Left lobe of liver (tissue), 2 donors: ENCODE data around the gene PDX1. TPM values are rescaled to one million over a fixed set of nuclear protein-coding genes. Genes with fewer than 3 reads are reported as not detected.

ENCODE experiments used
- ATAC-seq: fragments of 200-7000 bp; cut with Tn5 transposase; one replicate; pipeline ENCODE4 v1.9.1; 2020; ENCODE audit warnings: mild to moderate bottlenecking, moderate library complexity
- DNase-seq: peaks from one replicate; pipeline ENCODE4 v3.0.0-alpha.2; 2020; ENCODE audit warnings: low spot score
- total RNA-seq: library from RNA; stranded (reverse); gene quantifications from one replicate; pipeline ENCODE4 v1.2.1, GENCODE V29; 2021
- donor health status: DM: no; HTN: no; CAD: no; lungs with moderate emphysema.
- donor health status: DM: no; HTN: yes; CAD: no.

The PDX1 gene
- total RNA-seq, 1 donor from 2014 or later = 0.70 TPM

DNA sequence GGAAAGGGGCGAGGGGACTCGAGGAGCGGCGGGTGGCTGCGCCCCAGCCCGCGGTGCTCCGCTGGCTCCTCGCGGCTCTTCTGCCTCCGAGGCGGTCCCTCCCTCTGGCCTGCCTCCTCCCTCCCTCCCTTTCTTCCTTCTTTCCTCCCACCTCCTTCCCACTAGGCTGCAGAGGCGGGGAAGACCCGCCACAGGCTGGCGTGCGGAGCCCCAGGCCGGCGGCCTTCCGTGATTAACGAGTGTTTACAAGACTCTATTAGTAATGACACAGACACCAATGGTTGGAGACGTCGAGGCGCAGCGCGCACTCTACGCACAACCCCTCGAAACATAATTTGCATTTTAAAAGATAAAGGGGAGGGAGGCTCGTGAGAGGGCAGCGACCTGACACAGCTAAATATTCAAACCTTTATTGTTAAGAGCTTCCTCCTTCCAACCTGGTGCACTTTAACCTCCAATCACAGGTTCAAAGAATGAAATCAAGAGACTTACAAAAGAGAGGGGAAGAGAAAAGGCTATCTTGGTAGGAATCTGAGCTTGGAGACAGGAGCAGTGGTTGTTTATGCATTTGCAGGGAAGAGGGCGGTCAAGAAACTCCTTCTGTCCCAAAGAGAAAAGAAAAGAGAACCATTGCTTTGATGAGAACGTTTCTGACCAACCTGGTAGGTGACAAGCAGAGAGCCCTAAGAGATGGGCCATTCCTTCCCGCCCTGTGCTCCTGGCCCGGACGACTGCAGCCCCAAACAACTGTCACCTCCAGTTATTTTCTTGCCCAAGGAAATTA lies 49.5 kb downstream of the PDX1 start, which contains the start of gene CDX2:
Gene CDX2 (minus strand): TSS at position 234 of the 784 bp plus-strand sequence. CDS start 309 bp downstream, outside the sequence.
- ATAC-seq = no peak
- peak; percentile 21 for DNase-seq

DNA sequence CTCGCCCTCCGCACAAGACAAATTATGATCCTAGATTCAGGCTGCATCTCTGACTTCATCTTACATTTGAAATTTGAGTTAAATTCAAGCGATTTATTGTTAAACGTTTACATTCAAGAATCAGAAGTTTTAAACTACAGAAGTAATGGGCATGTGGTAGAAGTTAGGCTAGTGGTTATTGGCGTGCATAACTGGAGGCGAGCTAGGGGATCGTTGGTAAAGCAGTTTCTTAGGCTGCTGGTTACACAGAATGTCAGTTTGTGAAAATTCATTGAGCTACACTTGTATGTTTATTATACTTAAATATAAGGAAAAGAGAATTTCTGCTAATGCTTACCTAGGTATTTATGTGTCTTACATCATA lies 50.0 kb downstream of the PDX1 start:
- ATAC-seq = no peak
- DNase-seq = no peak

DNA sequence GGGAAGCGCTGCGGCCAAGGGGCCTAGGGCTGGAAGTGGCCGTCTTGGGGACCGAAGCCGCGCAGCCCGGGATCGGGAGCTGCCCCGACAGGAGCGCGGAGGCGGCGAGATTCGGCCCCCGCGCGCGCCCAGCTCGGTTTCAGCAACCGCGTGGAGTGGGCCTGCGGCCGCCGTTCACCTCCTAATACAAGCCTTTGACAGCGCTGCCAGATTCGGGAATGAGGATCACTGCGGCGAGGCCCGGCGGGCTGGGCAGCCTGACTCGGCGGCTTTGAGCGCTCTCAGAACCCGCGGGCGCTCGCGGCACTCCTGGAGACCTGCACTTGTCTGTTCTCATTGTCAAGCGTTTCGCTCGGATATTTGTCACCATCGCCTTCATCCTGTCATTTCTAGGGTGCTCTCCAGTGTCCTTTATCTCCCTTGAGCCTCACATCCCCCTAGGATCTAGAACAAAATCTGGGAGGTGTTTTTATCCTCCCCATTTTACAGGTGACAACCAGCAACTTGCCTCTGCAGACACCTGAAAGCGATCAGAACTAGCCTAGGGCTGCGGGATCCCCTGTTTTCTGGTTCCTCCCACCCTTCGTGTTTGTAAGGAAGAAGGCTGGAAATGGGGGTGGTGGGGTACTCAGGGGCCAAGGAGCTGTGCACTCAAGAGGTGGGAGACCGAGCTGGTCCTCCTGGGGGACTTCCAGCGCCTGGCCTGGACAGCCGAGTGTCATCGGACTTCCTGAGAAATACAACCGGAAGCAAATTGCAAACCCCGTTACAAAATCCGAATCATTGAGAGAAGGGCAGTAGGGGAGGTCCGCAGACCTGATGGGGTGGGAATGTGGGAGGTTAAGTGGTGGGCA lies 50.8 kb downstream of the PDX1 start:
- peak; percentile 28 for DNase-seq
- ATAC-seq = no peak

DNA sequence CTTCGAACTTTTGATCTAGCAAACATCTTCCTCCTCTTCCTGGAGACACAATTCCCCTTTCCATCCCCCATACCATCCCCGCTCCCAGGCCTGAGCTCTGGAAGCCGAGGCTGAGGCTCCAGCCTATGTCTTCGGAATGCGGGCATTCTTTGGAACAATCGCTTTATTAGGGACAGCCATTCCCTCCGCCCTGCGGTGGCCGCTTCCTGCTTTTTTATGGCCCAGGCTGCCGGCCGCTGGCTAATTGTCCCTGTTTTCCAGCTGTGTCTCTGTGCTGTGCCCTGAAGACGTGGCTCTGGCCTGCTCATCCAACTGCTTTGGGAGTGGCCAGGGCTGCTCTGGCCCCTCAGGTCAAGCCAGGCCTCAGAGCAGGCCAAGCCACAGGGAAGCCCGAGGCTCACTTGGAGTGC lies 51.4 kb downstream of the PDX1 start:
- no peak for ATAC-seq
- DNase-seq = no peak

DNA sequence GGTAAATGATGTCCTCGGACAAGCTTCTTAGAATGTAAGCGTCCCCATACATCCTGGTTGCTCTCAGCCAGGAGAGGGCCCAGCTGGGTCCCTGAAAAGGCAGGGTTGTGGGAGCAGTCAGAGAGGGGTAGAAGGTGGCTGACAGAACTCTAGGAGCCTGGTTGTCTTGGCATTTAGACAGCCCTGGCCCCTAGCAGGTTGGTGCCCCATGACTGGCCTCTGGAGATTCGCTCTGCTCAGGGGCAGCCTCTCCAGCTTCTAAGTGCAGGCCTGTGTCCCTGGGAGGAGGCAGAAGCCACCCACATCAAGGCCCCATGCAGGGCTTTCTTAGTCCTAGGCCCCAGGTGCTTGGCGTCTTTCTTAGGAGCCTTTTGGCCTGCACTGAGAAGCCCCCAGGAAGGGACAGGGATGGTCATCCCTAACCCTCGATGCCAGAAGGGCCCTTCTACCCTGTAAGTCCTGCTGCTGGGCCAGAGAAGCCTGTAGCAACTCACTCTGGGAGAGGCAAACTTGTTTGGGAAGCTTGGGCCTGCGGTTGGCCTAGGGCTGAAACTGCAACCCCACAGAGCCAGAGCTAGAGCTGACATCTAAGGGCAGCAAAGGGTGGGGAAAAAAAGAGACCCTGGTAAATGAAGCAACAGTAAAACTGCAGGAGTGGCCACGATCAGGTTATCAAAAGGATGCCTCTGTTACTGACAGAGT lies 52.1 kb downstream of the PDX1 start:
- no peak for ATAC-seq
- peak; percentile 19 for DNase-seq

DNA sequence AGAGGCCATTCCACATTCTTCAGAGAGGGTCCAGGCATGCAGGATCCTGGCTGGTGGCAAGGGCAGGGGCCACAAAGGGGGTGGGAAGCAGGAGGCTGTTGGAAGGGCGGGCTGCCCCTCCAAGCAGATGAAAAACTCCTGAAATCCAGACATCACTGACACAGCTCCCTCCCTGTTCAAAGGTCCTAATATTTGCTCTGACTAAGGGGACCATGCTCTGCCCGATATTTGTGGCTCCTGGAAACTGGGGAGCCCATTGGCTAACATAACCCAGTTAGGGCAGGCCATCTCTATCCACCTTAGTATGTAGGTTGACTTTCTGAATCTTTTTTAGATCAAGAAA lies 52.6 kb downstream of the PDX1 start:
- ATAC-seq = no peak

DNA sequence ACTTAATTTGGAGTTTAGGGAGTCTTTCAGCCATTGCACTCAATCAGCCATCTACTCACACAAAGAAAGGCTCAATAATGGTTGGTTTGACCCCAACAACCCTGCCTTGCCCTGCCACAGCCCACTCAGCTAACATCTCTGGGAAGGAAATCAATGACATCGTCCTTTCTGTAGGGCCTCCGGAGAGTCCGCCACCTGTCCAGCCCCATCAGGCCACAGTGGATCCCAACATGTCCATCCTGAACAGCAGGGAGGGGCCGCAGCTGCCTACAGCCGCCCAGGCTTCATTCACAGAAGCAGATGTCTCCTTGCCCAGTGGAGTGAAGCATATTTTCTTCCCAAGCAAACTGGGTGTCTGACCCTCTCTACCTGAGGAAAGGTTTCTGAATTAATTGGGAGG lies 53.5 kb downstream of the PDX1 start:
- DNase-seq = peak; percentile 21
- ATAC-seq = no peak

More for the DNA sequence above, 52.6 kb downstream of the PDX1 start:
- DNase-seq = no peak

DNA sequence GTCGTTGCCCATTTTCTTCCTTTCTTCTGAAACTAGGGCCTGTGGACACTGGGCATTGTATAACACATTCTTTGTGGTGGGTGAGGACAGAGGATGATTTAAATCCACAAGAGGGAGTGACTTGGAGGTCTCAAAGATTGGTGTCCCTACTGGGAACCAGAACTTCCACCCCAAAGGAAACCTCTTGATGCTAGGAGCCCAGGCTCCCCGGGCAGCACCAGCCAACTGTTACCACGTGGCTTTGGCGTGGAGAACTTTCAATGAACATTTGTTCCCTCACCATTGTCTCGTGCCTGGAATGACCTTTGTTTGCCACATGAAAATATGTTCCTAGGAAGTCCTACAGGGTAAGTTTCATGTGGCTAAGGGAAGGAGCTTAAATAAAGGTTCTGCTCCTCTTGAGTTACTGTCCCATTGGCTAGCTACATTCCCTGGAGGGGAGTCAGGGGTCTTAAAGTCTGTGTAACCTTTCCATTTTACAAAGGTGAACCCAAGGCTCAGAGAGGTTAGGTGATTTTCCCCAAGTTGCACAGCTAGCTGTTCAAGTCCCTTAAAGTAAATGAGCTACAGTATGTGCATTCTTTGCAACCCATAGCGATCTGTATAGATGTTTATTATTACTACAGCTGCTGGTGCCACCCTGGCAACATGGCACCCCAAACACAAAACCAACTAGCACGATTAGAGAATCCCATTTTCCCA lies 54.3 kb downstream of the PDX1 start:
- ATAC-seq (no peak), DNase-seq (peak; percentile 16)

Other genes with a start within 250 kb of the PDX1 start
- not detected for gene GSX1, start 127.5 kb upstream of the PDX1 start, total RNA-seq
- not detected for gene CDX2, start 49.3 kb downstream of the PDX1 start, total RNA-seq
- gene URAD, start 68.7 kb downstream of the PDX1 start, total RNA-seq = not detected
- gene FLT3, start 180.6 kb downstream of the PDX1 start, total RNA-seq = 0.15 TPM
- 8.0 TPM for gene PAN3, start 218.5 kb downstream of the PDX1 start, total RNA-seq